ENCODE results near the gene ETFB.

ETFB gene

DNA sequence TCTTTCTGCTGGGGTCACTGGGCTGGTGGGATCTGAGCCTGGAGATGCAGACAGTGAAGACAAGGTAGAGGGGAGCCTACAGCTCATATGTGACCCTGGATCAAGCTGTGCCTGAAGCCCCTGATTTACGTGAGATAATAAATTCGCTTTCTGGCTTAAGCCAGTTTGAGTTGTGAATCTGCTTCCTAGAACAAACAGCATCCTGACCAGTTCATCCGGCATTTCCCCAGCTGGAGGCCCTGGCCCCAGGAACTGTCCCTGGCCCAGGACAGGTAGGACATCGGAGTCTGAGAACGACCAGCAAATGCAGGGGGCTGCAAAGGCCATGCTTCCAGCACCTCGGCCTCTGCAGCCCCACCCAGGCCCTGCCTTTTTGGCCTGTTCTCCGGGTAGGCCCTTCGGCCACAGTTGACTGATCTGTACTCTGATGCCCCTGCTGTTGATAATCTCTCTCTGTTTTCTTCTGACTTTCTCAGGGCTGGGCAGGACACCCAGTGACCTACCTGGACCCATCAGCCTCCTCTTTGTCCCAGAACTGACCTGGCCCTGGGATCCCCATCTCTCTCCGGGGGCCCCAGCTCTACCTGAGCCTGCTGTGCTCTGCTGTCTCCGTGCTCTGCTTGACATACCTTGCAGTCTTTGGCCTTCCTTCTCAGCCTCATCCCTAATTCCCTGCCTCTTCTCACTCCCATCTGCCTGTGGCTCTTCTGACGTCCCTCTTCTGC, 14.8 kb downstream of the ETFB start:
- DNase-seq = no peak

DNA sequence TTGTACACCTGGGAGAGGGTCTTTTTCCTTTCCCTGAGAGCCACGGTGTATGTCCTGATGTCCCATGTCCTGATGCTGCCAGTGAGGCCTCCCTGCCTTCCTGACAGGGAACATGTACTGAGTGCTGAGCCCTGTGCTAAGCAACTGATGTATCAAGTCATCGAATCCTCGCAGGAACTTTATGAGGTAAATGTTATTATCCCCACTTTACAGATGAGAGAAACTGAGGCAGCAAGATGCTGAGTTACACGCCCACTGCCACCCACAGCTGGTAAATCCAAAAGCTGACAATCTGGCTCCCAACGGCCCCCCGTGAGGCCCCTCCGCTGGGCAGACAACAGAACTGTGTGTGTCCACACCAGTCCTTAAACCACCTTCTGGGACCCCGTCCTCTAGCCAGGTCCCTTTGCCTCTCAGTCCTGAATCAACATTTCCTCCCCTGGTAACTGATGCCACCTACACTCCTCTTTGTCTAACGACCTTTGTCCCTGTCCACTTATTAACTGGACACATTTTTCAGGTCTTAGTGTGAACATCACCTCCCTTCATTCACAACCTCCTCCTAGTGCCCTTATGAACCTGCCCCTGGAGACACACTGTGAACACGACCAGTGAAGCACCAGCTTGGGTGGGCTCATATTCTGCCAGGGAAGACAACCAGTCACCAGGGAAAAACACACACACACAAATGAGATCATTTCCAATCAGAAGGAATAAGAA, 18.8 kb downstream of the ETFB start:
- DNase-seq = no peak

DNA sequence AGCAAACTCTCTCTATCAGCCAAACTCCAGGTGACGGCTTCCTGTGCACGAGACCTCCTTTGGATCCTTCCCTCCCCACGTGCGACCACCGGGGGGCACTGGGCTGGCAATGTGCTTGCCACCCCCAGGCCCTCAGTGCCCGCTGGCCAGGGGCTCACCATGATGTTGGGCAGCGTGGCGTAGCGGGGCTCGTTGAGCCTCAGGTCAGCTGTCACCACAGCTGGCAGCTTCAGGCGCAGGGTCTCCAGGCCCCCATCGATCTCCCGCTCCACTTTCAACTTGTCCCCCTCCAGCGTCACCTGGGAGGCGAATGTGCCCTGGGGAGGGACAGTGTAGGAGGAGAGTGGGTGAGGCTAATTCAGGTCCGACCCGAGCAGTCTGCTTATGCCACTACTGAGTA, 19.4 kb downstream of the ETFB start:
- DNase-seq = no peak

DNA sequence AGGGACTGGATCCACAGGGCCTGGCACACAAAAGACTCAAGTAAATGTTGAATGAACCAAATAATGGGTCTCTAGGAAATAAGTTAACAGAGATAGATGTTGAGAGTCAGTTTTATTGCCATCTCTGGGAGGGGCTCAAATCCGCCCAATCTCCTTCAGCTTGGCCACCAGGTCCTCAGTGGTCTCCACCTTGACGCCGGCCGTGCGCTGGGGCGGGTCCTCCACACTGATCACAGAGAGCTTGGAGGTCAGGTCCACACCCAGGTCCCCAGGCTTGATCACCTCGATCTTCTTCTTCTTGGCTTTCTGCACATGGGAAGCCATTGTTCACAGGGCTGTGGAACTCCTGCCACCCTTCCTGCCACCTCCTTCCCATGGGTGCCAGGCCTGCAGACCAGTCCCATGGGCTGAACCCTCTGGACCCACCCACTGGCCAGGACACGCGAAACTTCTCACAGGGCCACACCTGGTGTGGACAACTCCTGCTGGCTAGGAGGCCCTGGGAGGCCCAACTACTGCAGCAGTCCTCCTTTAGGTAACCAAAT, 21.0 kb downstream of the ETFB start:
- no peak for DNase-seq

DNA sequence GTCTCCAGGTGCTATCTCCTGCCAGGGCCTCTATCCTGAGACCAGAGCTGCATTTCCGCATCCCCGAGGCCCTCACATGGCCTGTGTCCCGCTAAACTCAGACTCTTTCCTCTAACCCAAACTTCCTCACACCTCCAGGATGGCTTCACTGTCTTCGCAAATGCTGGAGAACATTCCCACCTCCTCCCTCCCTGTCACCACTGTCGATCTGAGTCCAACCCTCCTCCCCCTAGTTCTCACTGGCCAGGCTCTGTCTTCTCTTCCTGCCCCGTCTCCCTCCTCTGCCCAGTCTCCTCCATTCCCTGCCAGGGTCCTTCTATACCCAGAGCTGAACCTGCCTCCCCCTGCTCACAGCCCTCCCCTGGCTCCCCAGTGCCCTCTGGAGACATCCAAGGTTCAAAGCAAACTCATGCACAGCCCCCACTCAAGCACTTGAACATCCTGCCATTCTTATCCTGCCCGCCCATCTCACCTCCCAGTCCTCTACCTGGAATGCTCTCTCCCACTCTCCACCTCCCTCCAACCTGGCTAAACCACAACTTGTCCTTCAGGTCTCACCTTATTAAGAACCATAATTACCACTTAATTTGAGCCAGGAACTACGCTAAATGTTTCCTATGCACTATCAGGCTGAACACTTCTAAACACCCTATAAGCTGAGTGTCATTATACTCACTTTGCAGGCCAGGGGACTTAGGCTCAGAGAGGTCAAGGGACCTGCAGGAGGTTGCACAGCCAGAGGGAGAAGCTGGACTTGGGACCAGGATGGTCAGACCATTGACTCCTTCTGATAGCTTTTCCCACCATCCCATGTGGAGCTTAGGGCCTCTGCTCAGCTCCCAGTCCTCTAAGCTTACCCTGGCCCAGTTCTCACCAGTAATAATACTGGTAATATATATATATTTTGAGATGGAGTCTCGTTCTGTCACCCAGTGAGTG, 23.3 kb downstream of the ETFB start:
- no peak for DNase-seq

DNA sequence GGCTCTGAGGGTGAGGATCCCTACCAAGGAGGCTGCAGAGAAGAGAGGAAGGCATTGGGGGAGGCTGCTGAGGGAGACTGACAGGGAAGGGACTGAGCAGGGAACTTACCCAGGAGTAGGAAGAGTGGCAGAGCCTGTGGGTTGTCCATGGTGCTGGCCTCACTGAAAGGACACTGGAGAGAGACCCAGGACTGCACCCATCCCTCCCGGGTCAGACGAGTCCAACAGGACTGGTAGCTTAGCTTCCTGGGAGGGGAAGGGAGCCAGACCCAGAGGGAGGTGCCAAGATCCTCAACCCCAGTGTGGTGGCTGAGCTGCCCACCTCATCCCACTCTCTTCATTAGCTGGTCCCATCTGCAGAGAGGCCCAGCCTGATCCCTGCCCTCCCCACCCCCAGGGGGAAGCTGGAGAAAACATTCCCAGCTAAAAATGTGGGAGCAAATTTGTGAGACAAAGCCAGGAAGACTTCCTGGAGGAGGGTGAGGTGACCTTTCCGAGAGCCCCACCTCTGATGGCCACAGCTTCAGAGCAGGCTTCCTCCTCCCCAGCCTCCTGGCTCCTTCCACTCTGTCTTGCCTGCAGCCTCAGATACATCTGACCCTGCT, 24.1 kb downstream of the ETFB start, which contains the start of gene VSIG10L:
Gene VSIG10L (minus strand): TSS at position 164 of the 605 bp plus-strand sequence. CDS start 15 bp downstream, at position 149.
- DNase-seq = no peak

DNA sequence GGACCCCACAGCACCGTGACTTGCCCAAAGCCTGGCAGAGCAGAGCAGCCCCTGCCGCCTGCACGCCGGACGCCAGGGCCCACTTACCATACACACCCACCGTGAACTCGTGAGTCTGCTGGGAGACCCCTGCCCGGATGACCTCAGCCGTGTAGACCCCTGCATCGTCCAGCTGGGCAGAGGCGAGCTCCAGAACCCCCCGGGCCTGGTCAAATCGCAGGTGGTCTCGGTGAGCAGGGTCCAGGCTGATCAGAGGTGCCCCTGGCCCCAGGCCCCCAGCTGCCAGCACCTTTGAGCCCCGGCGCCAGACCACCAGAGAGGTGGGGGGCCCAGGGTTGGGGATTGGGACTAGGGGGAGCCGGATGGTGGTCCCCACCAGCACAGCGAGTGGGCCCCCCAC, 25.1 kb downstream of the ETFB start:
- peak; percentile 23 for DNase-seq

DNA sequence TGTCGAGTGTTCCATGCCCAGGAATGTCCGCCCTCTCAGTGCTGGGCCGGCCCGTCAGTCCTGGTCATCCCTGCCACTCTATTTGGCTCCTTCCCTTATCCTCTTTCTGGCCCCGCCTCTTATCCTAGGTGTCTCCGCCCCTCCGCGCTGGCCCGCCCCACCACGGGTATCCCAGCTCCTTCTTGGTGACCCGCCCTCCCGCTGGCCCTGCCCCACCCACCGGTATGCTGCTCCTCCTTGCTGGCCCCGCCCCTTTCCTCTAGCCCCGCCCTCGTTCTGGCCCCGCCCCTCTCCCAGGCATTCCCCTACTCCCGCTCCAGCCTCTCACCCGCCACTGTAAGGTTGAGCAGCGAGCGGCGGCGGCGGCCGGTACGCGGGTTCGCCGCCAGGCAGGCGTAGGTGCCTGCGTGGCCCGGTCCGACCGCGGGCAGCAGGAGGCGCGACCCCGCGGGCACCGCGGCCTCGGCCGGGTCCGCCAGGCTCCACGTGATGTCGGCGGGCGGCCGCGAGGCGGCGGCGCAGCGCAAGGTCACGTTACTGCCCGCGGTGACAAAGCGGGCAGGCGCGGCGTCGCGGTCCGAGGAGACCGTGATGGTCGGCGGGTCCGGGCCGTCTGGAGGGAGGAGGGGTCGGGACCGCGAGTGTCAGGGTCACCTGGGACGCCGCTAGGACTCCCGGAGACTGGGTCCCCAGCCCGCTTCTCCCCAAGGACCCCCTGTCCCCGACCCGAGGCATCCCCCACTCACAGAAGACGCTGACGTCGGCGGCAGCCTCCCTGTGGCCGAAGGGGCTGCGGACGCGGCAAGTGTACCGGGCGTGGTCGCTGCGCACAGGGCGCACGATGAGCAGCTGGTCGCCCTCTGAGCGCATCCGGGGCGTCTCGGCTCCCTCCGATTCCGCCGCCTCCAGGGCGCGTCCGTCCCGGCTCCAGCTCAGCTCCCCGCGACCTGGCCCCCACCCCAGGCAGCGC, 26.2 kb downstream of the ETFB start:
- peak; percentile 97 for DNase-seq

DNA sequence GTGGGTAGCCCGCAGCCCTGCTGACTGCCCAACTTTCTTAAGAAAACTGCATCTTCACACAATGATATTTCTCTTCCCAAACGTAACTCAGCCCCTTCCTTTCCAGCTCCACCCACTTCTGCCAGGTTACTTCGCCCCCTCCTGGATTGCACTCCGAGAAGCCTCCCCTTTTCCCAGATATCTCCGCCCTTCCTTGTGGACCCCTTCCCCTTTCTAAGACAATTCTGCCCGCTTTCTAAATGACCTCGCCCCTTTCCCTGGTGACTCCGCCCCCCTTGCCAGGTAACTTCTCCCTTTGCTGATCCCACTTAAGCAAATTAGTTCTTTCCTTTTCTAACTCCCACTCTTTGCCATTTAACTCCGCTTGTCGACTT, 26.9 kb downstream of the ETFB start:
- DNase-seq = no peak

DNA sequence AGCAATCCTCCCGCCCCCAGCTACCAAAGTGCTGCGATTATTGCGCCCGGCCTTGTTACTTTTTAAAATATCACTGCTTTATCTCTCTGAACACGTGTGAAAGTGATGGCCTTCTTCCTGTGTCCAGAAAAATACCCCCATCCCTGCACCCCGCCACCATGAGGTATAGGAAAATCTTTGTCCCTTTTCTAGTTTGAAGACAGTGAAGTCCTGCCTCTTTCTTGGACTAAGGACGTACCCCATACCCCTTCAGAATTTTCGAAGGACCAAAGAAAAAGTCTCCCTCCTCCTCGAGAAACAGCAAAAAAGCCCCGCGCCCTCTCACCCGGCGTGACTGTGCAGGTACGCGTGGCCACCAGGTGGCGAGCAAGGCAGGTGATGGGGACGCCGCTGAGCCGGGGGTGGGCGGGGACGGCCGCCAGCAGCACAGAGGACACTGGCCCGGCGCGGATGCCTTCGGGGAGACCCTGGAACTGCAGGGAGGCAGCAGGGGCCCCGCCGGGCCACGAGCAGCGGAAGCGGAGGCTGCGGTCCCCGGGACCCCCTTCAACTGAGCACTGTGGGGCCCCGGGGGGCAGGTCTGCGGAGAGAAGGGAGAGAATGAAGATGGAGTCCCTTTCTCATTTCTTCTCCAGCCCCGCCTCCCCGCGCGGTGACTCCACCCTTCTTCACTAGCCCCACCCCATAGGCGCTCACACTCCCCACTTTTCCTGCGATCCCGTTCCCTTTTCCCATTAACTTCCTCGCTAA, 27.4 kb downstream of the ETFB start:
- DNase-seq = peak; percentile 84

DNA sequence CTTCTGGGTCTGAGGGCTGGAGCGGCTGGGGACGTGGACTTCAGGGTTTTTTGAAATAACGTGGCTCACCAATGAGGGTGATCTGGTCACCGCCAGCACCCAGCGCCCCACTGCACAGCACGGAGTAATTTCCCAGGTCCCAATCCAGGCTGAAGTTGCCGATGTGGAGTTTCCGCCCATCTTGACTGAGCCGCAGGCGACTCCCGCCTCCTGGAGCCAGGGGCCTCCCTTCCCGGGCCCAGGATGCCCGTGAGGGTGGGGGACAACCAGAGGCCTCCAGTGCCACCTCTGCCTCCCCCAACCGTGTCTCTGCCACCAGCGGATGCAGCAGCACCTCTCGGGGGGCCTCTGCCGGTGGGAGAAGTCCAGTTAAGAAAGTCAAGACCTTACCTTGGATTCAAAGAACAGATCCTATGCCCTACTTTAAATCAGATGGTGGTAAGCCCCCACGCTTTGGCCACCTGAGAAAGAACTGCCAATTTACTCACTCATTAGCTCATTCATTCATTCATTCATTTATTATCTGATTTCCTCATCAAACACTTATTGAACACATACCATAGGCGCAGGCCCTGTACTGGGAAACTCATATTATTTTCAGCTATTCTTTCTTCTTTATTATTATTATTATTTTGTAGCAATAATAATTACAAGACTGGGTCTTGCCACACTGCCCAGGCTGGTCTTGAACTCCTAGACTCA, 28.2 kb downstream of the ETFB start:
- DNase-seq = no peak

DNA sequence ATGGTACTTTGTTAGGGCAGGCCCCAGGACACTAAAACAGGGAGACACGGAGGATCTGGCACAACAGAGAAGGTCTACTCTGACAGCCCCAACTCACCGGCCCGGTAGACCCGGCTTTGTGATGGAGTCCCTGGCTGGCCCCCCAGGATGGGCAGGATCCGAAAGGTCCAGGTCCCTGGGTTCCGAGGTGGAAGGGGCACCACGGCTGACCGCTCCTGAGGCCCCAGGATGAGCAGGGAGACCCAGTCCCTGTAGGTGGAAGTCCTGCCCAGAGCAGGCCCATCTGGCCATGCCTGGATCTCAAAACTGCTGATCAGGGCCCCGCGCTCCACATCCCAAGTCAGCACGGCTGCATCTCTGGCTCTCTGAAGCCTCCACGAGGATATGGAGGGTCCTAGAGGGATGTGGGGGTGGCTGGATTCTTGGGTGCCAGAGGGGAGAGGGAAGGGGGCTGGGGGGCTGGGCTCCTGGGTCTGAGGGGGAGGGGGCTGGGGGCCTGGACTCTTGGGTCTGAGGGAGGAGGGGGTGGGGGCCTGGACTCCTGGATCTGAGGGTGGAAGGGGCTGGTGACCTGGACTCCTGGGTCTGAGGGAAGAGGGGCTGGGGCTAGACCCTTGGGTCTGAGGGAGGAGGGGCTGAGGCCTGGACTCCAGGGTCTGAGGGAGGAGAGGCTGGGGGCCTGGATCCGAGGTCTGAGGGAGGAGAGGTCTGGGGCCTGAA, 28.9 kb downstream of the ETFB start:
- no peak for DNase-seq

DNA sequence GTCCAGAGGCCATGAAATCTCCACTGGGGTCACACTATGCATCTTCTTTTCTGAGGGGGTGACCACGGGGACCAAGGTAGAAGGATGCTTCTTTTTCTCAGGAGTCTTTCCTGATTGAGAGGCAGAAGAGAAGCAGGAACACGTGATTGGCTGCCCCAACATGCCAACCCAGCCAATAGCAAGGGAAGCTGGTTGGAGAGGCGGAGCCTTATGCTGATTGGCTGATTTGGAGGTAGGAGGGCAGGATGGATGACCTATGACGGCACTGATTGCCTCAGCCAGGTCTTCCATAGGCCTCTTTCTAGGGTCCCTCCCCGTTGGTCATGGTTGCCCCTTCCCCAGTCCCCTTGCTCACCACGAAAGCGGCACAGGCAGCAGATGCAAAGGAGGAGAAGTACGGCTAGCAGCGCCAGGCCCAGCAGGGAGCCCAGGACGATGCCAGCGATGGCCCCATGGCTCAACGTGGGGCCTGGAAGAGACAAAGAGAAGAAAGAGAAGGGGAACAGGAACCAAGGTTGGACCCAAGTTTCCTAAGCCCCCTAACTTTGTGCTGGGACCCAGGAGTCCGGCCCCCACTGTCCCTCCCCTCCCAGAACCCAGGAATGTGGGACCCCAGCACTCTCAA, 32.2 kb downstream of the ETFB start:
- DNase-seq = no peak

DNA sequence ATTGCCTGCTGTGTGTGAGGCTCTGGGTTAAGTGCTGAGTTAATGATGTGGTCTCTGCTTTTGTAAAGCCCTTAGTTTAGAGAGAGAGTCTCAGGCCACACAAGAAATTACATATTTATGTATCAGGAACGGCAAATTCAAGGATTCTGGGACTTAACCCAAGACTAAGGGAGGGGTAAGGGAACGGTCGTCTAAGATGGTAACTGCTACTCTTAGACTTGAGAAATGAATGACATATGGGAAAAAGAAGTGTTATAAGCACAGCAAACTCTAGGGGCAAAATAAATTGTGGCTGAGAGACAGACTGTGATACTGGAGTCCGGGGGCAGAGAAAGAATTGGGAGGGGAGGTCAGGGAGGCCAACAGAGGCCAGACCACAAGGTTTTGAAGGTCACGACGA, 34.5 kb downstream of the ETFB start:
- no peak for DNase-seq

DNA sequence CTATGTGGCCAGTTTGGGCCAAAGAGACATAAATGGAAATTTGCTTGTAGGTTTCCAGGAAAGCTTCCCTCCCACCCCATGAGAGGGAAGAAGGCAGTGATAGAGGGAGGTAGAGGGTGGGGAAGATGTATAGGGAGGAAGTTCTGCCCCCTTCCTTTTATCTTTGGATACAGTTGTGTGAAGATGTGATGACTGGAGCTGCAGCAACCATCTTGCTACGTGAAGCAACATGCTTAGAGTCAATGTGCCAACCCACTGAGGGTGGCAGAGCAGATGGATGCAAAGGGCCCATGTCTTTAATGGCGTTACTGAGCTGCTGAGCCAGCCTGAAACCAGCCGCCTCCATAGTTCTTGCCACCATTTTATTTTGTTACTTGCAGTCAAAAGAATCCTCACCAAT, 35.0 kb downstream of the ETFB start:
- DNase-seq = no peak

DNA sequence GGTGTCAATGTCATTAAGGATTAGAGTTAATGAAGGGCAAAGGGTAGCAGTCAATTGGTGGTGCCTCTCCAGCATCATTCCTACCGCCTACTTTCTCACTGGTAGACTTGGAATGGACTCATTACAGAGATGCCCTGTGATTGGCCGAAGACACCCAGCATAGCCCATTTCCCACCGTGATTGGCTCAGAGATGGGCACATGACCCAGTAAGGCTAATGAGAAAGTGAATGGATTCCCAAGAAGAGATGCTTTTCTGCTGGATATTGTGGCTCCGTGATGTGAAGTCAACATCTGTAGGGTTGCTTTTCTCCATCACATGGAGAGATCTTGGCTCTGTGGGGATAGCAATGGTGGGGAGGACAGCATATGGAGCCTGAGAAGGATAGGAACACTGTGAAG, 35.8 kb downstream of the ETFB start:
- DNase-seq = no peak

DNA sequence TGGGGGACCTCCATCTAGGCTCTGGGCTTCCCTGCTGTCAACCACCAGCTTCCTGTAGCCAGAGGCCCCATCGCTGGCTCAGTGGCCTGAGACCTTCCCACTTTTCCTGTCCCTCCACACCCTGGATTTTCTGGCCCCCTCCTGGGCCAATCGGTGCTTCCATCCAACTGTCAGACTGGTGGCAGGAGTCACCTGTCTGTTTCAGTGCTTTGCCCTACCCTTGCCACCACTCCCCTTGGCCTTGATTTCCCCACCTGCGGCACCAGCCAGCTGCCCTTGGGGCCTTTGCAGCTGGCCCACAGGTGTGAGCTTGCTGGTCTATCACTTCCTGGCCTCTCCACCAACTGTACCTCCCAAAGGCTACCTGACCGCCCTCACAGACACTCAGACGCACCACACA, 36.8 kb downstream of the ETFB start:
- no peak for DNase-seq

DNA sequence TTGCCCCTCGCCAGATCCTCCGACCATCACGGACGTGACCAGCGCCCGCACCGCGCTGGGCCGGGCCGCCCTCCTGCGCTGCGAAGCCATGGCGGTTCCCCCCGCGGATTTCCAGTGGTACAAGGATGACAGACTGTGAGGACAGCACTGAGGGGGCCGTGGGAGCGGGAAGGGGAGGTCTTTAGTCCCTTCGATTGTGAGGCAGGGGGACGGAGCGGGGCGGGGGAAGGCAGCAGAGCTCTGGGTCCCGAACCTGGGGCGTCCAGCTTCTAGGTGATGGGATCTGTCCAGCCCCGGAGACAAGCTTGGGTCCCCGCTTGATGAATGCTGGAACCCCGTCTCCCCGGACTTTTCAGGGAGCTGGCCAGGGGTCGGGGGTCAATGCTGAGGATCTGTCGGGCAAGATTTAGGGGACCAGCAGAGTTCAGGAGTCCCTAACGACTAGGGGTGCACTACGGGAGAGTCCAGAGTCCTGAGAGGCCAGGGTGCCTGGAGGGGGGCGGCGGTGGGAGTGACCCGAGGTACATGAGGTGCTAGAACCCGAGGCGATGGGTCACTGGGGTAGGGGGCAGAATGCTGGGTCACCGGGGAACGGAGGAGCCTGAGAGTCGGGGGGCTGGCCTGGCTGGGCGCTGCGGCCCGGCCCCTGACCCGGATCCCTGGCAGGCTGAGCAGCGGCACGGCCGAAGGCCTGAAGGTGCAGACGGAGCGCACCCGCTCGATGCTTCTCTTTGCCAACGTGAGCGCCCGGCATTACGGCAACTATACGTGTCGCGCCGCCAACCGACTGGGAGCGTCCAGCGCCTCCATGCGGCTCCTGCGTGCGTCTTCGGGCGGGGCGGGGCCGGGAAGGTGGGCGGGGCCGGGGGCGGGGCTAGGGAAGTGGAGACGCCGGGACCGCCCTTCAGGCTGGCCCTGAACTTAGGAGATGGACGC, 38.9 kb downstream of the ETFB start:
- peak; percentile 75 for DNase-seq

All from femur (tissue), 1 donor.